GM21786 (cell line): ENCODE data around the gene SUSD1.

ENCODE experiments used
- ATAC-seq: cut with Tn5 transposase; IDR thresholded peaks from one replicate; pipeline ENCODE4 v1.9.1; 2021; ENCODE audit not compliant: unreplicated experiment

Gene SUSD1

GRCh38 chr9:112044881-112045280, 130.2 kb downstream of the SUSD1 start:
- ATAC-seq, result no peak

DNA sequence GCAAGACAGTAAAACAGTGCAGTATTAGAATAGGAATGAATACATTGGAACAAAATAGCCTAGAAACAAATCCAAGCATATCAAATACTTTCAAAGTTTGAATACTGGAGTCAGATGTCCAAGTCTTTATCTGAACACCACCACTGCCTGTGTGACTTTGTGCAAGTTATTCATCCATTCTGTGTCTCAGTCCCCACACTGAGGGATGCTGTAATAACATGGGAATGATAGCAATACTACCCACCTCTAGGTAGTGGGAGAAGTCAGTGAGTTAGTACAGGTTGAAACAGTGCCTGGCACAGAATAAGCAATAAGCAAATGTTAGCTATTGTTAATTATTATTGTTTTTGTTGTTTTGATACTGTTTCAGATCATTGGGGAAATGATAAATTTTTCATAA, 130.9 kb downstream of the SUSD1 start:
- no peak for ATAC-seq

GRCh38 chr9:112043423-112043822, 131.7 kb downstream of the SUSD1 start:
- no peak for ATAC-seq

GRCh38 chr9:112042769-112043168, 132.3 kb downstream of the SUSD1 start:
- ATAC-seq, result no peak

- no peak for ATAC-seq
Measured at GRCh38 chr9:112042244-112042638, 132.9 kb downstream of the SUSD1 start.

GRCh38 chr9:112041536-112042243, 133.4 kb downstream of the SUSD1 start:
- ATAC-seq, result no peak

DNA sequence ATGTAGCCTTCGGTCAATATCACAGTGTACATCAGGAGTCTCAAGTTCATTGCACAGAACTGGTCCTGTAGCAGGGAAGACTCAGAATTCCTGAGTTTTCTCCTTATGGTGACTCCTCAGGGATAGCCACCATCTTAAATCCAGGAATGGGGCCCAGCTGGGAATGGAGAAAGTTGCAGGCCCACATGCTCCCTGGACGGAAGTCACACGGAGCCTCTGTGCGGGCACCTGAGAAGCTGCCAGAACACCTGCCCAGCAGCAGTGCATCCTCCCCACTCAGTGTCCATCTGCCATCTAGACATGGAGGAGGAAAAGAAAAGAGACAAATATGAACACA, 133.9 kb downstream of the SUSD1 start:
- ATAC-seq, result no peak

DNA sequence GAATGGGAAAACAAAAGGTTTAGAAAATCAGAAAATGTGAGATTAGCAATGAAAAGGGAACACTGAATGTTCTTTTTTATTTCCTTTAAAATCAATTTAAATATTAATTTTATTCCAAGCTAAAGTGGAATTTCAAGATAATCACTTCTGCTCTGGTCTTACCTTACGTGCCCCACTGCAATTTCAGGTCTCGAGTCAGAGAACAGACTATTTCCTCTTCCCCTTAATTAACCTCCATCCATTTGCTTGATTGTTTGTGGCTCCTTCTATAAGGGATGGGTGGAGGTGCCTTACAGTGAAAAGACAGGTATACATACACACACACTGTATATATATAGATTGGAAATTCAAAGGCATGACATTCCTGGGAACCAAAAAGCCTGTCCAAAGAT, 137.1 kb downstream of the SUSD1 start:
- ATAC-seq, result no peak

GRCh38 chr9:112037281-112038016, 137.6 kb downstream of the SUSD1 start:
- peak; percentile 48 for ATAC-seq

GRCh38 chr9:112035166-112035826, 139.8 kb downstream of the SUSD1 start:
- ATAC-seq, result no peak

GRCh38 chr9:112034216-112034611, 140.9 kb downstream of the SUSD1 start:
- no peak for ATAC-seq

- no peak for ATAC-seq
Measured at GRCh38 chr9:112033237-112034215, 141.6 kb downstream of the SUSD1 start.

DNA sequence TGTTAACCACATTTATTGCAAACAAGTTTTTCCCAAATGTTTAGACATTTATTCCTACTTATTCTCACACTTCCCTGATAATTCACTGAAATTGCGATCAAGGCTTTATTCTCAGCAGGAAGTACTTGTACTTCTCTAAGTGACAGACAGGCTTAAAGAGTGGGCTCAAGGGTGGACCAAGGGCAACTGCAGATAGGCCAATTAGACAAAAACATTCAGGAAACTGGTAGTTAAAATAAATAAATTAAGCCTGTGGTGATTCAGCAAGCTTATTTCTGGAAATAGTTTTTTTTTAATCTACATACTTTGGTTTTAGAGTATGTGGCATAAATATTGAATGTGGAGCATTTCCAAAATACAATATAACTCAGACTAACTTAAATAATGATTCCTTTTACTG, 142.4 kb downstream of the SUSD1 start:
- ATAC-seq, result no peak

DNA sequence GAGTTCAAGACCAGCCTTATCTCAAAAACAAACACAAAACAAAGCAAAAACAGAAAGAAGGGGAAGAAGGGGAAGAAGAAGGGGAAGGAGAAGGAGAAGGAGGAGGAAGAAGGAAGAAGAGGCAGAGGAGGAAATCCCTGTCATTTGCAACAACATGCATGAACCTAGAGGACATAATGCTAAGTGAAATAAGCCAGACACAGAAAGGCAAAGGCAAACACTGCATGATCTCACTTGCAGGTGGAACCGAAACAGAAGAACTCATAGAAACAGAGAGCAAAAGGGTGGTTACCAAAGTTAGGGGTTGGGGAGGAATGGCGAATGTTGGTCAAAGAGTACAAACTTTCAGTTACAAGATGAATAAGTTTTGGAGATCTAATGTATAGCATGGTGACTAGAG, 143.1 kb downstream of the SUSD1 start:
- ATAC-seq, result peak; percentile 45

DNA sequence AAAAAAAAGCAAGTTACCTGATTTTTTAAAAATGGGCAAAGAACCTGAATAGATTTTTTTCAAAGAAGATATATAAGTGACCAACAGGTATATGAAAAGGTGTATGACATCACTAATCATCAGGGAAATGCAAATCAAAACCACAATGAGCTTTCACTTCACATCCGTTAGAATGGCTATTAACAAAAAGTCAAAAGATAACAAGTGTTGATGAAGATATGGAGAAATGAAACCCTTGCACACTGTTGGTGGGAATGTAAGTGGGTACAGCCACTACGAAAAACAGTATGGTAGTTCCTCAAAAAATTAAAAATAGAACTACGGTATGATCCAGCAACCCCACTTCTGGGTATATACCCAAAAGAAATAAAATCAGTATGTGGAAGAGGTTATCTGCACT, 143.7 kb downstream of the SUSD1 start:
- no peak for ATAC-seq

- no peak for ATAC-seq
Measured at GRCh38 chr9:112029921-112030444, 145.1 kb downstream of the SUSD1 start.

- ATAC-seq, result peak; percentile 55
Measured at GRCh38 chr9:112028242-112029221, 146.6 kb downstream of the SUSD1 start.

- no peak for ATAC-seq
Measured at GRCh38 chr9:112025850-112026249, 149.2 kb downstream of the SUSD1 start.

DNA sequence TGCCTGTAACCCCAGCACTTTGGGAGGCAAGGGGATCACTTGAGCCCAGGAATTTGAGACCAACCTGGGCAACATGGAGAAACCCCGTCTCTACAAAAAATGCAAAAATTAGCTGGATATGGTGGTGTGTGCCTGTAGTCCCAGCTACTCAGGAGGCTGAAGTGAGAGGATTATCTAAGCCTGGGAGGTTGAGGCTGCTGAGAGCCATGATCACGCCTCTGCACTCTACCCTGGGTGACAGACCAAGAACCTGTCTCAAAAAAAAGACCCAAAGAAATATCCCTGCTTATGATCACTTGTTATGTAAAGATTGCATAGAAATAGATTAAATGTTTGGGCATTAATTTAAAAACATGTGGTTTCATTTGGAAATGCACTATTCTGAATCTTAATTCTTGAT, 153.4 kb downstream of the SUSD1 start:
- ATAC-seq, result no peak
